ENCODE measurements around the gene CPXM2.

The CPXM2 gene

GRCh38 chr10:123729523-123729922 is 162.1 kb downstream of the CPXM2 start:
- DNase-seq, result no peak

- no peak for DNase-seq
These were observed 164.8 kb downstream of the CPXM2 start for GRCh38 chr10:123726836-123727235.

- DNase-seq, result no peak
These were observed 165.2 kb downstream of the CPXM2 start for GRCh38 chr10:123726381-123726780.

- DNase-seq, result no peak
These were observed 166.9 kb downstream of the CPXM2 start for GRCh38 chr10:123724747-123725146.

GRCh38 chr10:123722351-123722750 is 169.3 kb downstream of the CPXM2 start:
- no peak for DNase-seq

GRCh38 chr10:123721441-123722049 is 170.1 kb downstream of the CPXM2 start:
- DNase-seq, result no peak

- no peak for DNase-seq
These were observed 171.1 kb downstream of the CPXM2 start for GRCh38 chr10:123720536-123720935.

GRCh38 chr10:123718544-123719060 is 173.0 kb downstream of the CPXM2 start:
- DNase-seq, result no peak

GRCh38 chr10:123717336-123717735 is 174.3 kb downstream of the CPXM2 start:
- DNase-seq, result no peak

GRCh38 chr10:123715546-123715945 is 176.1 kb downstream of the CPXM2 start:
- no peak for DNase-seq

GRCh38 chr10:123706236-123706635 is 185.4 kb downstream of the CPXM2 start:
- no peak for DNase-seq

- no peak for DNase-seq
These were observed 186.8 kb downstream of the CPXM2 start for GRCh38 chr10:123704812-123705211.

GRCh38 chr10:123704076-123704475 is 187.5 kb downstream of the CPXM2 start:
- no peak for DNase-seq

GRCh38 chr10:123703195-123703790 is 188.3 kb downstream of the CPXM2 start:
- DNase-seq, result no peak

Data from CD4-positive, alpha-beta T cell treated with Interleukin-21 for 1 hour (primary cell).